RWPE2 (cell line): Measurements from ENCODE around the gene VARS1.
A peak's percentile ranks its signal among the peaks of the same experiment; 100 is the strongest.
"Not testable (repeated sequence)": the region's sequence is repeated elsewhere in the genome, so short reads cannot be mapped to it uniquely, and the experiment has no call there.

Experiments
- ATAC-seq: fragments of 200-7000 bp; cut with Tn5 transposase; 3 replicates; pipeline ENCODE4 v1.9.1; 2021; ENCODE audit warnings: low read depth
- DNase-seq: peaks from one replicate; pipeline ENCODE4 v3.0.0-alpha.2; 2020; ENCODE audit warnings: low spot score
- H3K27ac ChIP-seq: fragments of 450-650 bp; 2 replicates; pipeline ENCODE4 v1.5.1; 2017; ENCODE audit warnings: mild to moderate bottlenecking; ENCODE audit not compliant: poor library complexity, severe bottlenecking
- H3K27me3 ChIP-seq: fragments of 250-450 bp; sonication (Bioruptor Pico); 2 replicates; pipeline ENCODE4 v1.5.1; 2021; ENCODE audit warnings: mild to moderate bottlenecking, moderate library complexity; ENCODE audit not compliant: insufficient read depth, poor library complexity, severe bottlenecking
- H3K36me3 ChIP-seq: fragments of 250-450 bp; sonication (Bioruptor Pico); 2 replicates; pipeline ENCODE4 v1.5.1; 2020; ENCODE audit warnings: low read depth, mild to moderate bottlenecking, moderate library complexity
- H3K4me1 ChIP-seq: fragments of 250-450 bp; sonication (Bioruptor Pico); 2 replicates; pipeline ENCODE4 v1.5.1; 2021; ENCODE audit warnings: mild to moderate bottlenecking, moderate library complexity; ENCODE audit not compliant: insufficient read depth, poor library complexity, severe bottlenecking
- H3K4me3 ChIP-seq: fragments of 250-450 bp; sonication (Bioruptor Pico); 2 replicates; pipeline ENCODE4 v1.5.1; 2021; ENCODE audit warnings: mild to moderate bottlenecking, moderate library complexity; ENCODE audit not compliant: severe bottlenecking
- H3K9me3 ChIP-seq: fragments of 250-450 bp; sonication (Bioruptor Pico); 2 replicates; pipeline ENCODE4 v1.5.1; 2021; ENCODE audit warnings: mild to moderate bottlenecking, moderate library complexity; ENCODE audit not compliant: severe bottlenecking
- TF ChIP-seq, protein P1 (sequence below): fragments of 450-650 bp; IDR thresholded peaks from one replicate; pipeline ENCODE4 v1.5.1; 2017; ENCODE audit warnings: mild to moderate bottlenecking, moderate library complexity; ENCODE audit not compliant: poor library complexity, severe bottlenecking

VARS1 gene

GRCh38 chr6:31799781-31800180 lies 4.2 kb upstream of the VARS1 start:
- H3K36me3 ChIP-seq = peaks cover 34% of the 10 kb centered on the region
- no peak overlapping the region for H3K4me3 ChIP-seq
- H3K27ac ChIP-seq = no peak overlapping the region
- ATAC-seq = no peak
- H3K4me1 ChIP-seq = no peaks in the 10 kb centered on the region
- no peaks in the 10 kb centered on the region for H3K9me3 ChIP-seq
- no peaks in the 10 kb centered on the region for H3K27me3 ChIP-seq
- DNase-seq = no peak
- TF ChIP-seq, protein P1, sequence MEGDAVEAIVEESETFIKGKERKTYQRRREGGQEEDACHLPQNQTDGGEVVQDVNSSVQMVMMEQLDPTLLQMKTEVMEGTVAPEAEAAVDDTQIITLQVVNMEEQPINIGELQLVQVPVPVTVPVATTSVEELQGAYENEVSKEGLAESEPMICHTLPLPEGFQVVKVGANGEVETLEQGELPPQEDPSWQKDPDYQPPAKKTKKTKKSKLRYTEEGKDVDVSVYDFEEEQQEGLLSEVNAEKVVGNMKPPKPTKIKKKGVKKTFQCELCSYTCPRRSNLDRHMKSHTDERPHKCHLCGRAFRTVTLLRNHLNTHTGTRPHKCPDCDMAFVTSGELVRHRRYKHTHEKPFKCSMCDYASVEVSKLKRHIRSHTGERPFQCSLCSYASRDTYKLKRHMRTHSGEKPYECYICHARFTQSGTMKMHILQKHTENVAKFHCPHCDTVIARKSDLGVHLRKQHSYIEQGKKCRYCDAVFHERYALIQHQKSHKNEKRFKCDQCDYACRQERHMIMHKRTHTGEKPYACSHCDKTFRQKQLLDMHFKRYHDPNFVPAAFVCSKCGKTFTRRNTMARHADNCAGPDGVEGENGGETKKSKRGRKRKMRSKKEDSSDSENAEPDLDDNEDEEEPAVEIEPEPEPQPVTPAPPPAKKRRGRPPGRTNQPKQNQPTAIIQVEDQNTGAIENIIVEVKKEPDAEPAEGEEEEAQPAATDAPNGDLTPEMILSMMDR = no peak

DNA sequence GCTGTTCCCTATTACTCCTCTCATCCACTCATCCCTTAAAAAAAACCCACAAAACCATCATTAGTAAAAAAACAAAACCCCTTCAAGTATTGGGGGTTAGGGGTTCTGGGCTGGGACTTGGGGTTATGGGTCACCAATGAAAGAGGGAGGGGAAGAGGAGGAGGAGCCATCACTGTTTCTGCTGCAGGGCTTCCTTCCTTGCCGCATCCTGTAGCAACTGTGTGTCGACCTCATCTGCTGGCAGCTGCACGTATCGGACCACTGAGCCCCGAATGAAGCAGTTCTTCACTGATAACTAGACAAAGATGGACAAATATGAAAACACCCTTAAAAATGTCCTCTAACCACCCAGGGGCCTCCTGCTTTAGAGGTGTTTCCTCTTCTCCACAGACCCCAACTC lies 2.0 kb upstream of the VARS1 start:
- peaks cover 26% of the 10 kb centered on the region for H3K36me3 ChIP-seq
- TF ChIP-seq, protein P1 = no peak
- DNase-seq (no peak), ATAC-seq (no peak)
- H3K9me3 ChIP-seq = no peaks in the 10 kb centered on the region
- H3K4me3 ChIP-seq = no peak overlapping the region
- H3K27me3 ChIP-seq = no peaks in the 10 kb centered on the region
- peaks cover 5% of the 10 kb centered on the region for H3K4me1 ChIP-seq
- H3K27ac ChIP-seq = peak overlapping the region; percentile 86

DNA sequence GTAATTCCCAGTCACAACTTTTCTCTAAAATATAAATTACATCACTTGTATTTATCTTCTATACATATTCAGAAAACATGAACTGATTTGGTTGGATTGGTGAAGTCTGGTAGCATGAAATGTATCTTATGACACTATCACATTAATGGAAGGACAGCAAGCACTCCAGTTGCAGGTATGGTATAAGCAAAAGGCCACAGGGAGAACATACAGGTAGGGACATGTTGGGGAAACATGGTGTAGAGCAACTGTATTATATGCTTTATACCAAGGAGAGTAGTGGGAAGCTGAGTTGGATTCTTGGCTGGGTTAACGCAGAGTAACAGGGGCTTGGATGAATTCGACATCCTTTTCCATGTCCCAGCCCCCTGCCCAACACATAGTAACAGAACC lies 1.4 kb upstream of the VARS1 start:
- Histone ChIP-seq H3K9me3 (no peaks in the 10 kb centered on the region), H3K27me3 (no peaks in the 10 kb centered on the region), H3K4me3 (no peak overlapping the region), H3K27ac (peak overlapping the region; percentile 86), H3K36me3 (peaks cover 26% of the 10 kb centered on the region), H3K4me1 (peaks cover 7% of the 10 kb centered on the region)
- TF ChIP-seq, protein P1 = no peak
- ATAC-seq (no peak), DNase-seq (no peak)

- DNase-seq (no peak), ATAC-seq (peak; percentile 29)
- Histone ChIP-seq H3K4me3 (peak overlapping the region; percentile 88), H3K36me3 (peaks cover 37% of the 10 kb centered on the region), H3K9me3 (no peaks in the 10 kb centered on the region), H3K27ac (peak overlapping the region; percentile 86), H3K4me1 (peaks cover 7% of the 10 kb centered on the region), H3K27me3 (no peaks in the 10 kb centered on the region)
- TF ChIP-seq, protein P1 = no peak
Observed at GRCh38 chr6:31794866-31795615, 511 bp downstream of the VARS1 start.

- Histone ChIP-seq H3K27ac (peak overlapping the region; percentile 86), H3K4me3 (peak overlapping the region; percentile 88), H3K27me3 (no peaks in the 10 kb centered on the region), H3K4me1 (peaks cover 7% of the 10 kb centered on the region), H3K9me3 (no peaks in the 10 kb centered on the region), H3K36me3 (peaks cover 44% of the 10 kb centered on the region)
- DNase-seq (no peak), ATAC-seq (peak; percentile 28; the same call in 2 of the 3 replicates)
- TF ChIP-seq, protein P1 = no peak
Observed at GRCh38 chr6:31794294-31794865, 1.2 kb downstream of the VARS1 start.

GRCh38 chr6:31793927-31794245 lies 1.7 kb downstream of the VARS1 start:
- H3K36me3 ChIP-seq = peaks cover 49% of the 10 kb centered on the region
- not testable (repeated sequence) for ATAC-seq

More at GRCh38 chr6:31793927-31794245, 1.7 kb downstream of the VARS1 start:
- H3K9me3 ChIP-seq, DNase-seq, H3K27me3 ChIP-seq, H3K4me1 ChIP-seq: not testable (repeated sequence)
- peak overlapping the region; percentile 86 for H3K27ac ChIP-seq
- peak overlapping the region; percentile 88 for H3K4me3 ChIP-seq
